GM19455 (cell line): ENCODE measurements around the gene PER3.

Experiments
- ATAC-seq: cut with Tn5 transposase; IDR thresholded peaks from one replicate; pipeline ENCODE4 v1.9.1; 2021; ENCODE audit not compliant: unreplicated experiment

Gene PER3

DNA sequence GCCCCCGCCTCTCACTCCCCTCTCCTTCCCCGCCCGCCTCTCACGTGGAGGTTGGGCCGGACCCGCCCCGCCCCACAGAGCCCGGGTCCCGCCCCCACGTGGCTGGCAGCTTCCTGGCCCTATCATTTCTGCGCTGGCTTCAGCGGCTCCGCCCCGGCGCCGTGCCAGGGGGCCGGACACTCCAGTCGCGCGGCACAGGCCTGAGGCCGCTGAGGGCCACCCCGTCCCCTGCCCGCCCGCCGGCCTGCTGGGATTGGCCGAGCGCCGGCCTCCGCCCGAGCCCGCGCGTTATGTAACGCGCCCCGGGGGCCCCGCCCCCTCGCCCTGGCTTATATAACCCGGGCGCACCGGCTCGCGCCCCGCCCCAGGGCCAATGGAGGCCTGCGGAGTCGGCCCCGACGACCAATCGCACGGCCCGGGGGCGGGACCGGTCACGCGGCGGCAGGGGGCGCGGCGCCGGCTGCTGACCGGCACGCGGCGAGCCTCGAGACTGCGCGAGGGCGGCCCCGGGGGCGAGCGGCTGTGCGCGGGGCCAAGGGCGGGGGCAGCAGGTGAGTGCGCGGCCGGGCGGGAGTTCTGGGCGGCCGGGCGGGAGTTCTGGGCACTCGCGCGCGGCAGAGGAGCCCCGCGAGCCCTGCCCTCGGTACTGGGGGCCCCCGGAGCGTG, at the start of gene PER3:
TSS of gene PER3 (plus strand) at position 466 of the 666 bp plus-strand sequence. CDS start 587 bp downstream, outside the sequence.
- ATAC-seq = peak; percentile 91

DNA sequence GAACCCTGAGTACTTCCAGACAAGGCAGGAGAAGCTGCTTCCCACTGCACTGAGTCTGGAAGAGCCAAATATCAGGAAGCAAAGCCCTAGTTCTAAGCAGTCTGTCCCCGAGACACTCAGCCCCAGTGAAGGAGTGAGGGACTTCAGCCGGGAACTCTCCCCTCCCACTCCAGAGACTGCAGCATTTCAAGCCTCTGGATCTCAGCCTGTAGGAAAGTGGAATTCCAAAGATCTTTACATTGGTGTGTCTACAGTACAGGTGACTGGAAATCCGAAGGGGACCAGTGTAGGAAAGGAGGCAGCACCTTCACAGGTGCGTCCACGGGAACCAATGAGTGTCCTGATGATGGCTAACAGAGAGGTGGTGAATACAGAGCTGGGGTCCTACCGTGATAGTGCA, 46.0 kb upstream of the PER3 start:
- ATAC-seq = no peak

DNA sequence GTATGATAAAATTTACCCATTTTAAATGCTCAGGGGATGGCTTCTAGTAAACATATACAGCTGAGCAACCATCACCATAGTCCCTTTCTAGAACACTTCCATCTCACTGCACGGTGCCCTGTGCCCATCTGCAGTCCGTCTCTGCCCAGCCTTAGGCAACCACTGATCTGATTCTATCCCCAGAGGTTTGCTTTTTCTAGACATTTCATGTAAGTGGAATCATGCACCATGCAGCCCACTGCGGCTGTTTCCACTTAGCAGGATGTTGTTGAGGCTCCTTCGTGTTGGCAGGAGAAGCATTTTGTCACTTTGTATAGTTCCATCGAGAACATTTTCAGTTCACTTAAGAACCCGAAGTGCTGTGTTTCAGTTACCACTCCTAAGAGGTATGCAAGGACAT, 40.7 kb upstream of the PER3 start:
- ATAC-seq = no peak

DNA sequence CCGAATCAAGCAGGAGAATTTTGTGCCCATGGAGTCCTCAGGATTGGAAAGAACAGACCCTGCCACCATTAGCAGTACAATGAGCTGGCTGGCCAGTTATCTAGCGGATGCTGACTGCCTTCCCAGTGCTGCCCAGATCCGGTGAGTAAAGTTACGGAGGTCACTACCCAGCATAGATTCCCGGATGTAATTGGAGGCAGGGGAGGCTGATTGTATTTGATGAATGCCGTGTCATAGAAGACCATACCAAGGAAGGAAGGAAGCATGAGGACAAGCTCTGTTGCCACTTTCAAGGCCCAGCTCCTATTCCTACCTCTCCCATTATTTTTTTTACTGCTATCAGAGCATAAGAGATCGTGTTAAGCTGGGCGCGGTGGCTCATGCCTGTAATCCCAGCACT, 39.2 kb upstream of the PER3 start:
- ATAC-seq = no peak

GRCh38 chr1:7745783-7746182, 38.3 kb upstream of the PER3 start:
- ATAC-seq = no peak

DNA sequence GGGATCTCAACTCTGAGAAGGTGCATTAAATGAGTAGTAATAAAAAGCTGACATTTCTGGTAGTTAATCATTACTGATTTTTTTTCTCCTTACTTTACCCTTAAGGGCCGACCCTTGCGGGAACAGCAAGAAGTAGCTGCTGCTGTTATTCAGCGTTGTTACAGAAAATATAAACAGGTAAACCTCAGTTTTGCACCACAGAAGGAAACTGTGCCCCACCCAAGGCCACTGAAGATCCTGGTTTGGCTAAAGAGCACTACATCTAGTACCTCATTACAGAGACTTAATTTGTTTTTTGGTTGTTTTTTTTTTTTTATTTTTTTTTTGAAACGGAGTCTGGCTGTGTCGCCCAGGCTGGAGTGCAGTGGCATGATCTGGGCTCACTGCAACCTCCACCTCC, 36.5 kb upstream of the PER3 start:
- ATAC-seq = no peak

GRCh38 chr1:7749126-7749525, 35.0 kb upstream of the PER3 start:
- ATAC-seq = no peak

DNA sequence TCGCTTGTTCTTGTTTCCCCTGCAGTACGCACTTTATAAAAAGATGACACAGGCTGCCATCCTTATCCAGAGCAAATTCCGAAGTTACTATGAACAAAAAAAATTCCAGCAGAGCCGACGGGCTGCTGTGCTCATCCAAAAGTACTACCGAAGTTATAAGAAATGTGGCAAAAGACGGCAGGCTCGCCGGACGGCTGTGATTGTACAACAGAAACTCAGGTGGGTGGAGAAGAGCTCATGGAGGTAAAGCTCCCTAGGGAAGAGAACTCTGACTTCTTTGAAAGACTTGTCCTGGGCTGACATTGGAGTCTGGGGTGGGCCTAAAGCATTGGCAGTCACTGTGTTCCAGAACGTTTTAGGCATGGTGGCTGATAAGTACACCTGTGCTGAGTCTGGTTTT, 32.9 kb upstream of the PER3 start:
- ATAC-seq = no peak

- ATAC-seq = no peak
Observed at GRCh38 chr1:7752512-7753417, 31.3 kb upstream of the PER3 start.

DNA sequence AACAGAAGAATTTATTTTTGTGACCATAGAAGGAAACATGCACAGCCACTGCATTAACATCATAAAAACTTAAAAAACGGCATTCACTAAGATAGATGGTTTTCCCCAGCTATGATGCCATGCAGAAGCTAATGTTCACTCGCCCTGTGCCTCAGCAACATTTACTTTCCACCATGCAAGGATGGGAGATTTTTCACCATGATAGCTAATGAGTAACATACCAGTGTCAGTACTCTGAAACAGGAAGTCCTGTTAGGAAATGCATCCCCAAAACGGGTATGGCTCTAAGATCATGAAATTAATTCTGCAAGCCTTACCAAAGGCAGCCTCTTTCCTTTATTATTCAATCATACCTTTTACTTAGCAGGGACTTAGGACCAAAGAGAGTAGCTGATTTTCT, 30.4 kb upstream of the PER3 start:
- no peak for ATAC-seq

DNA sequence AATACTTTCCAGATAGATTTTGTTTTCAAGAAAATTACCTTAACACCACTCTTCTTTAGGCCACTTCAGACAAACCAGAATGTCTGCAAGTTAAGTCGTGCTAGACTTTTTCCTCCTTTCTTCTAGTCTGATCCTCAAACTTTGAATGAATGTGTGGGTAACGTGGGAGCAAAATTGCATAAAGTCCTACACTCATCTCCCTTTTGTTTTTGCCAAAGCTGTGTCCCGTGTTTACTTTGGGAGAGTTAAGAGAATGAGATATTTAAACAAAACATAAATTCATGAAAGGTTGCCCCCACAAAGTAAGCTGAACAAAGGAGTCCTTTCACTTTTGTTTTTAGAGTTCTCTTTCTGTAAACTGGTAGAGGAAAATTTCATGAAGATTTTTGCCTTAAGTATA, 29.9 kb upstream of the PER3 start:
- ATAC-seq = no peak

DNA sequence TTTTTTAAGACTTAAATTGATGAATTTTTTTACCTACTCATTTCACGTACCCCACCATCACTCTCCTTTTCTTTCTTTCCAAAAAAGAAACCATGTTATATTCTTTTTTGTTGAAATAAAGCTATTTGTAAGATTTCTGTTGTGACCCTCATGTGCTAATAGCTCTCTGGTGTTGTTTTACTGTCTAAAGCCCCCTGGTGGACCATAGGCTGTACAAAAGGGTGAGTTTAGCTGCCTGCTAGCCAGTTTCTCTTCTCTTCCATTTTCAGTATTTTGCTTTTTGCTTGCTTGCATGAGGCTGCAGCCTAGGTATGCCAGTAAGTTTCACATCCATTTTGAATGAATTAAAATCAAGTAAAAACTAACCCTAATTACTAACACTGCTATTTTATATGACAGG, 28.6 kb upstream of the PER3 start:
- no peak for ATAC-seq

- ATAC-seq = no peak
Observed at GRCh38 chr1:7760245-7760644, 23.8 kb upstream of the PER3 start.

DNA sequence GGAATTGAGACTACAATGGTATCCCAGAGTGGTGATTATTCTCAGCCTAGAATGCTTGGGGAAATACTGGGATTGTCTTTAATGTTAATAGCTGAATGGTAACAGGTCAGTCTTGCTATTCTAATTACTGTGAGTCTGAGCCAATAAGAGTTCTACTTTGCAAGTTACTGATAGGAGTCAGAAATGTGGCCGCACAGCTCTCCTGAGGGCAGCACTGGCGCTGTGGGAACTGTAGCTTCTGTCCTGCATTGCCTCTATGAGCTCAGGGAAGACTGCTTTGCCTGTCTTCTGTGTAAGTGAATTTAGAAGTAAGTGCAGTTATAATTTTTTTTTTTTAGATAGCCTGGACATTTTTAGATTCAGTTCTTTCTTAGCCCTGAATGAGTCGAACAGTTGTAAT, 23.0 kb upstream of the PER3 start:
- ATAC-seq = no peak

DNA sequence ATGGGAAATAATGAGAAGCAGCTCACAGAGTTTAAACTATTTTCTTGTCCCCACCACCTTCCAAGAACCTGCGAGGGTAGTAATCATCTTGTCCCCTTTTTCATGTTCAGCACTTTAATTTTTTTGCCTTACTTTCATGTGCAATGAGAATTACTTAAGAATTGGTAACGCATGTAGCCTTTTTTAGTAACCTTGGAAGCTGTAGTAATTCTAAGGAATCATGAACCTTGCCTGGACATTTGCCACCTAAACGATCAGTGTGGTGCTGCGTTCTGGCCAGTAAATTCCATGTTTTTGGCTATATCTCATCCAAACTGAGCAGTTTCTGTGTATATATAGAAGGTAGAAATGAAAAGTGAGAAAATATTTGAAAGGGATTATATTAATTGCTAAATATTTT, 16.9 kb upstream of the PER3 start:
- ATAC-seq = no peak

DNA sequence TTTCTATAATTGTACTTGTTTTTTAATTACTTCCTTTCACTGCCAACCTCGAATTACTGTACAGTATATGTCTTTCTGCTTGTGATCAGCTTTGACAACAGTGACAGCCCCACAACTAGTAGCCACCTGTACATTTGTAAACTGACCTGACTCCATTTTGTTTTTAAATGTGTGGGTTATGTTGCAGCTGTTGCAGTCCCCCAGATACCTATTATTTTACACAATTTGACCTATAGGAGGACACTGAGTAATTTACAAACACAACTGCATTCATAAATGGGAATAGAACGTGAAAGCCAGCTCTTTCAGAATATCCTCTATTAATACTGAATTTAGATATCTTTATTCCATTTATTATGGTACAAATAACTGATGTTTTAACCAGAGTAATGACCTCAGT, 15.5 kb upstream of the PER3 start:
- no peak for ATAC-seq

DNA sequence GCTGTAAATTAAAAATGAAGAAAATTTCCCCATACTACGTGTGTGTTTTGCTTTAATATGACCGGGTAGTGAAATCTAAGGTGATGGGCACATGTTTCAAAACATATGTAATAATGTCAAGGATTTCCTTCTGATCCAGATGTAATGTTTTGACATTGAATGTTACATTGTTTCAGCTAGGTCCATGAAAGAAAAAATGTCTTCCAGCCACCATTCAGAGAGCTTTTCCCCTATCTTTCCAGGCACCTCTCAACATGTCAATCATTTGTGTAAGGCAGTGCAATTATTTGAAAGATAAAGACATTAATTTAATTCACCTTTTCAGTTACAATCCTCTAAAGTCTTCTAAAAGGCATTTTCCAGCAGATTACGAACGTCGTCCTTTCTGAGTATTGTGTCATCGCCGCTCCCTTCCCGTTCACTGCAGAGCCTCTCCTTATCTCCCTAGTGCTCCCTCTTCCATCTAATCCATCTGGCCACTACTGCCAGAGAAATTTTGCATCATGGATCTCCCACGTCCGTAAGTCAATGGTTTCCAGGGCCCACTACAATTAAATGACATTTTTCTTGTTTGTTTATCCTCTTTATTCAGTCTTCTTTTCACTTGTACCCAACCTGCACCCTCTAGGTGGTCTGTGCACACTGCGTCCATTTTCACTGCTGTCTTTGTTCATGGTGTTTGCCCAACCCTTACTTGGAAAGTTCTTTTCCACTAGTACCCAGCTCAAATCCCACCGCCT, 14.2 kb upstream of the PER3 start:
- no peak for ATAC-seq

DNA sequence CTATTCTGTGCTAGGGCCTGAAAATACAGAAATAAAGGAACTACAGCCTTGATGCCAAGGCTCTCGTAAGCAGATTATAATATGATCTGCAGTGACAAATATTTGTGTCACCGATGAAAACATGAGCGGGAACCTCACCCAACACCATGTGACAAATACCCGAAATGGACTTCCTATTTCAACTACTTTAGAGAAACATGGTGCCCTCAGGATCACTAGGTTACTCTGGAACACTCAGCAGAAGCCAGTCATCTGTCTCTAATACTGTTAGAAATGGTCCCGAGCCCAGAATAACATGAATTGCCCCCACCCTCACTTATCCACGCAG, 13.5 kb upstream of the PER3 start:
- peak; percentile 5 for ATAC-seq

DNA sequence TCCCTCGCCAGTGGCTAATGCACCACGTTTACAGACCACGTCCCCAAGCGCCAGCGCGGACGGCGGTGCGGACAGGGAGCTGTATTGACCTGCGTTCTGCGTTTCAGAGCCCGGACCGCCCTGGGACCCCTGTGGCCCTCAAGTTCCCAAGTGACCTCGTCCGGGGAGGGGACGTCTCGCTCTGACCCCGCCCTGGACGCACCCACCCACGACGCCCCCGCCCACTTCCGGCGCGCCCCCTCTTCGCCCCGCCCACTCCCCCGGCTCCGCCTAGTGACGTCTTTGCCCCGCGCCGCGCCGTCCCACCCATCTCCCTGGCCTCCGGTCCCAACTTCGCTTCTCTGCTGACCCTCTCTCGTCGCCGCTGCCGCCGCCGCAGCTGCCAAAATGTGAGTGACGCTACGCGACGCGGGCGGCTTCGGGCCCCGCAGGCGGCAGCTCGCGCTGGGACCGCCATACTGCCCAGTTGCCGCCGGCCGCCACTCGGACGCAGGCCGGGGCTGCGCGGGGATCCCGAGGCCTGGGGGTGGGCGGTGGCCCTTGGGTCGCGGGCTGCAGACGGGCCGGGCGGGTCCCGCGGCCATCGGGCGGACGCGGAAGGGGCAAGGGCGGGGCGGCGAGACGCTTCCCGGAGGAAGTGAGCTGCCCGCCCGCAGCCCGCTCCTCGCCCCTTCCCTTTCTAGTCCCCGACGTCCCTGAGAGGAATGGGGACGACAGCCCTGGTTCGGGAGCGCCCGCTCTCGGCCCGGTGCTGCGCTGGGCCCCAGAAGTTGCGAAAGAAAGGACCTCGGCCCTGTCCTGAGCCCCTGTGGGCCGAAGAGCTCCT, 12.9 kb upstream of the PER3 start, which contains the start of gene VAMP3:
TSS of gene VAMP3 (plus strand) at position 300 of the 826 bp plus-strand sequence. CDS start at position 388, 88 bp downstream.
- ATAC-seq = peak; percentile 85

DNA sequence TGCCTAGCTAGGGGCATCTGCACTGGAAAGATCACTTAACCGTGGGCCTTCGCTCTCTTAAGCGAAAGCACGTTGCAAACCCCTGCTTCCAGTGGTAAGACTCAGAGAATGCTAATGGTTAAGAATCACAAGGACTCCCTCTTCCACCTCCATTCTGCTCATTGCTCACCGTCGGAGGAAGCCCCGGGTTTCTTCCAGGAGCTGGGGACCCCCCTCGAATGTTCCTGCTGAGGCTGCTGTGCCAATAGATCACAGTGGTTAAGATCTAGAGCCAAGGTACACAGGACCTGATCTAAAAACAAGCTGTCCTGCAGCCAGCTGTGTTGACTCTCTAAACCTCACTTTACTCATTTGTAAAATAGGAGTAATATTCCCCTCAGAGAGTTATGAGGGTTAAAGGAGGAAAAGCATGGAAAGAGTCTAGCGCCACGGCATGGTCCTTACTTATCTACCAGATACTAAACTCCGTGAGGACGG, 12.2 kb upstream of the PER3 start:
- no peak for ATAC-seq

- no peak for ATAC-seq
Observed at GRCh38 chr1:7777591-7777990, 6.5 kb upstream of the PER3 start.
